GM21360 (cell line): ENCODE results near the gene DYNLRB2.

Experiments
- ATAC-seq: cut with Tn5 transposase; IDR thresholded peaks from one replicate; pipeline ENCODE4 v1.9.1; 2021; ENCODE audit warnings: mild to moderate bottlenecking, moderate library complexity; ENCODE audit not compliant: unreplicated experiment

DYNLRB2 gene

DNA sequence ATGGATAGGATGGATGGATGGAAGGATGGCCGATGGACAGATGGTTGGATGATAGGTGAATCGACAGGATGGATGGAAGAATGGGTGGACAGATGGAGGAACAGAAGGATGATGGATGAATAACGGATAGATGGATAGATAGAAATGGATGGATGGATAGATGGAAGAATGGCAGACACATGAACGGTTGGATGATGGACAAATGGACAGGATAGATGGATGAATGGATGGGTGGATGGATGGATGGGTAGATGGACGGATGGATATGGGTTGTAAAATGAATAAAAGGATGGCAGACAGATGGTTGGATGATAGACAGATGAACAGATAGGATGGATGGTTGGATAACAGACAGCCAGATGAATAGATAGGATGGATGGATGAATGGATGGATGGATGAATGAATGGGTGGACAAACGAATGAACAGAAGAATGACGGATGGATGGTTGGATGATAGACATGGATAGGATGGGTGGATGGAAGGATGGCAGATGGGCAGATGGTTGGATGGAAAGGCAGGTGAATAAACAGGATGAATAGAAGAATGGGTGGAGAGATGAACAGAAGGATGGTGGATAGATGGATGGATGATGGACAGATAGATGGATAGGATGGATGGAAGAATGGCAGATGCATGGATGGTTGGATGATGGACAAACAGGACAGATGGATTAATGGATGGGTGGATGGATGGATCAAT lies 55.9 kb downstream of the DYNLRB2 start:
- no peak for ATAC-seq

DNA sequence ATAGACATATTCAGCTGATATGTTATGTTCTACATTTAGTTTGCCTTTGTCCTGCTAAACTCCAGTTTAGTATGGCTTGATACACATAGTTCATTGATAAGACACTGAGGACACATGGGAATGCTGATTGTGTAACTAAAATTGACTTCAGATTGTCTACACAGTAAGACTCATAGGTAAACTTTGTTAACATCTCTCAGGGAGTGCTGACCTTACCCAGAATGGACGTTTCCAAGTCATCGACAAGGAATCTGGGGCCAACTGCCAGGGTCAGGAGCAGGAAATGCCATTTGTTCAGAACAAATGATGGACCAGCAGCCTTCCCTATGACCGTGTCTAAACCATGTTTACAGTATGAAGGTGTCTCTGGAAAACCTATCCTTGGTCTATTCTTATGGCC lies 58.7 kb downstream of the DYNLRB2 start:
- no peak for ATAC-seq
